HCT116 (cell line): ENCODE data around the gene GIT2.

ENCODE experiments used
- SIN3A ChIP-seq: IDR thresholded peaks from 2 replicates; pipeline ENCODE4 v1.6.1; 2012; ENCODE audit warnings: low read depth
- SP1 ChIP-seq: IDR thresholded peaks from 2 replicates; pipeline ENCODE4 v1.6.1; 2012; ENCODE audit warnings: low read depth
- TF ChIP-seq, protein P1 (sequence below): IDR thresholded peaks from 2 replicates; pipeline ENCODE4 v1.6.1; 2011; ENCODE audit warnings: mild to moderate bottlenecking, low read length, moderate library complexity; ENCODE audit not compliant: insufficient replicate concordance; ENCODE audit errors: extremely low read depth

DNA sequence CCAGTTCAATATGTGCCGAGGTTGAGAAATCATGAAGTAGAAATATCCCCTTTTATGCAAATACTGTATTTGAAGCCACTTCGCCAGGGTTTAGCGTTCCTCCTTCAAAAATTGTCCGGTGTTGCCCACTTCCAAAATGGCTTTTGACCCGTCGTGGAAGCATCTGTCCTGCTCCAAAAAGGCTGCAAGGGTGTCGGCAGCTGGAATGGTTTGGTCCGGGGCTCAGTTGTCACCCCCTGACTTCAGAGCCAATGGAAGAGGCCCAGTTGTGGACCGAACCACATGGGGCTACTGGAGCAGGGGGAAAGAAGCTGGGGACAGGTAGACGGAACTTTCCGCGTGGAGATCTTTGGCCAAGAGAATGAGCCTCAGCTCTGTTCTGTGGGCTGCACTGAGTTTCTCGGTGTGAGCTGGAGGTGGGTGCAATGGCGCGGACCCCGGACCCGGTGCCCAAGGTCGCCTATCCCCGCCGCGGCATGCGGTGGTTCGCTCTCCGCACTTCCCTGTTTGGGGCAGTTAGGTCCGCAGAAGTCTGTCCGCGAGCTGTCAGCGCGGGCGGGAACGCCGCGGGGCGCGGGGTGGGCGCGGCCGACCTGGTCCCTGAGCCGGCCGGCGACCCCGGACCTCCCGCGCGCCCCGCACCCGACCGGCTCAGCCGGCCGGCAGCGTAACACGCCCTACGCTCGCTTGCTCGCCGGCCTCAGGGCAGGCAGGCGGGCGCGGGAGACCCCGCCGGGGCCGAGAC lies 2.9 kb upstream of the GIT2 start, which contains the start of gene ANKRD13A:
- peak; percentile 63; the same call in 1 of the 2 replicates for TF ChIP-seq SIN3A
- peak; percentile 97 for TF ChIP-seq SP1
- TF ChIP-seq, protein P1, sequence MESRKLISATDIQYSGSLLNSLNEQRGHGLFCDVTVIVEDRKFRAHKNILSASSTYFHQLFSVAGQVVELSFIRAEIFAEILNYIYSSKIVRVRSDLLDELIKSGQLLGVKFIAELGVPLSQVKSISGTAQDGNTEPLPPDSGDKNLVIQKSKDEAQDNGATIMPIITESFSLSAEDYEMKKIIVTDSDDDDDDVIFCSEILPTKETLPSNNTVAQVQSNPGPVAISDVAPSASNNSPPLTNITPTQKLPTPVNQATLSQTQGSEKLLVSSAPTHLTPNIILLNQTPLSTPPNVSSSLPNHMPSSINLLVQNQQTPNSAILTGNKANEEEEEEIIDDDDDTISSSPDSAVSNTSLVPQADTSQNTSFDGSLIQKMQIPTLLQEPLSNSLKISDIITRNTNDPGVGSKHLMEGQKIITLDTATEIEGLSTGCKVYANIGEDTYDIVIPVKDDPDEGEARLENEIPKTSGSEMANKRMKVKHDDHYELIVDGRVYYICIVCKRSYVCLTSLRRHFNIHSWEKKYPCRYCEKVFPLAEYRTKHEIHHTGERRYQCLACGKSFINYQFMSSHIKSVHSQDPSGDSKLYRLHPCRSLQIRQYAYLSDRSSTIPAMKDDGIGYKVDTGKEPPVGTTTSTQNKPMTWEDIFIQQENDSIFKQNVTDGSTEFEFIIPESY = peak; percentile 20
